ENCODE data around the gene DCLK1.

The DCLK1 gene

GRCh38 chr13:36068991-36069390 is 62.2 kb downstream of the DCLK1 start:
- no peak overlapping the region for H4K12ac ChIP-seq (ENCODE audit: low read depth, low read length)
- no peak overlapping the region for H3K4me3 ChIP-seq (ENCODE audit: low read depth, low read length)
- no peak overlapping the region for H3K23ac ChIP-seq (ENCODE audit: low read length)
- H3K79me2 ChIP-seq (ENCODE audit: control insufficient read depth, insufficient read depth, low read length, poor library complexity) = no peaks in the 10 kb centered on the region
- H2AK5ac ChIP-seq (ENCODE audit: low read length) = no peak overlapping the region
- H3K4ac ChIP-seq (ENCODE audit: low read depth, low read length) = no peak overlapping the region
- no peak overlapping the region for H3K4me2 ChIP-seq (ENCODE audit: low read length)
- H3K14ac ChIP-seq (ENCODE audit: low read length) = no peak overlapping the region
- no peak for DNase-seq
- WGBS (ENCODE audit: extremely low coverage, insufficient coverage, insufficient read length) = no CpG with 5 or more reads among the region's 3 CpGs
- H3K27ac ChIP-seq (ENCODE audit: low read depth, low read length) = no peak overlapping the region
- H3K4me1 ChIP-seq (ENCODE audit: control insufficient read depth in 1 of 2, insufficient read depth in 2 of 2, low read length in 2 of 2) = no peaks in the 10 kb centered on the region
- no peak overlapping the region for H2AFZ ChIP-seq (ENCODE audit: insufficient read depth, low read length, poor library complexity)
- H3K36me3 ChIP-seq (ENCODE audit: control insufficient read depth in 1 of 2, insufficient read depth in 2 of 2, low read length in 2 of 2) = no peaks in the 10 kb centered on the region
- H2BK12ac ChIP-seq (ENCODE audit: low read length) = no peak overlapping the region
- H3K9ac ChIP-seq (ENCODE audit: low read length) = no peak overlapping the region
- H3K18ac ChIP-seq (ENCODE audit: low read length) = no peak overlapping the region
- no peaks in the 10 kb centered on the region for H3K9me3 ChIP-seq (ENCODE audit: insufficient read depth, low read depth, low read length)
- H4K8ac ChIP-seq (ENCODE audit: low read depth, low read length) = no peak overlapping the region
- peaks cover 2% of the 10 kb centered on the region for H3K27me3 ChIP-seq (ENCODE audit: insufficient read depth, low read length)
- no peak overlapping the region for H4K91ac ChIP-seq (ENCODE audit: low read depth, low read length)
- no peak overlapping the region for H2BK5ac ChIP-seq (ENCODE audit: low read depth, low read length, poor library complexity)
- no peak overlapping the region for H2BK120ac ChIP-seq (ENCODE audit: insufficient read depth, low read length, poor library complexity)
- H3K79me1 ChIP-seq (ENCODE audit: low read length) = no peaks in the 10 kb centered on the region

GRCh38 chr13:36068566-36068965 is 62.6 kb downstream of the DCLK1 start:
- no peak for DNase-seq
- H4K8ac ChIP-seq (ENCODE audit: low read depth, low read length) = no peak overlapping the region
- H3K36me3 ChIP-seq (ENCODE audit: control insufficient read depth in 1 of 2, insufficient read depth in 2 of 2, low read length in 2 of 2) = no peaks in the 10 kb centered on the region
- no peak overlapping the region for H3K18ac ChIP-seq (ENCODE audit: low read length)
- no peaks in the 10 kb centered on the region for H3K4me1 ChIP-seq (ENCODE audit: control insufficient read depth in 1 of 2, insufficient read depth in 2 of 2, low read length in 2 of 2)
- peaks cover under 1% of the 10 kb centered on the region for H3K27me3 ChIP-seq (ENCODE audit: insufficient read depth, low read length)
- H2BK120ac ChIP-seq (ENCODE audit: insufficient read depth, low read length, poor library complexity) = no peak overlapping the region
- no peak overlapping the region for H4K91ac ChIP-seq (ENCODE audit: low read depth, low read length)
- H3K4ac ChIP-seq (ENCODE audit: low read depth, low read length) = no peak overlapping the region
- H3K14ac ChIP-seq (ENCODE audit: low read length) = no peak overlapping the region
- H2AK5ac ChIP-seq (ENCODE audit: low read length) = no peak overlapping the region
- H2AFZ ChIP-seq (ENCODE audit: insufficient read depth, low read length, poor library complexity) = no peak overlapping the region
- no peak overlapping the region for H2BK12ac ChIP-seq (ENCODE audit: low read length)
- no peaks in the 10 kb centered on the region for H3K79me2 ChIP-seq (ENCODE audit: control insufficient read depth, insufficient read depth, low read length, poor library complexity)
- no peak overlapping the region for H4K12ac ChIP-seq (ENCODE audit: low read depth, low read length)
- H3K9ac ChIP-seq (ENCODE audit: low read length) = no peak overlapping the region
- H3K9me3 ChIP-seq (ENCODE audit: insufficient read depth, low read depth, low read length) = no peaks in the 10 kb centered on the region
- no peaks in the 10 kb centered on the region for H3K79me1 ChIP-seq (ENCODE audit: low read length)
- H3K4me3 ChIP-seq (ENCODE audit: low read depth, low read length) = no peak overlapping the region
- H3K4me2 ChIP-seq (ENCODE audit: low read length) = no peak overlapping the region
- no peak overlapping the region for H2BK5ac ChIP-seq (ENCODE audit: low read depth, low read length, poor library complexity)
- H3K23ac ChIP-seq (ENCODE audit: low read length) = no peak overlapping the region
- H3K27ac ChIP-seq (ENCODE audit: low read depth, low read length) = no peak overlapping the region
- no CpG with 5 or more reads among the region's 1 CpG for WGBS (ENCODE audit: extremely low coverage, insufficient coverage, insufficient read length)

GRCh38 chr13:36067746-36068381 is 63.3 kb downstream of the DCLK1 start:
- Histone ChIP-seq H3K9me3 (ENCODE audit: insufficient read depth, low read depth, low read length) (no peaks in the 10 kb centered on the region), H3K79me1 (ENCODE audit: low read length) (no peaks in the 10 kb centered on the region), H3K36me3 (ENCODE audit: control insufficient read depth in 1 of 2, insufficient read depth in 2 of 2, low read length in 2 of 2) (no peaks in the 10 kb centered on the region), H2BK12ac (ENCODE audit: low read length) (no peak overlapping the region), H3K9ac (ENCODE audit: low read length) (no peak overlapping the region), H2AFZ (ENCODE audit: insufficient read depth, low read length, poor library complexity) (no peak overlapping the region), H2BK5ac (ENCODE audit: low read depth, low read length, poor library complexity) (no peak overlapping the region), H3K23ac (ENCODE audit: low read length) (no peak overlapping the region), H2BK120ac (ENCODE audit: insufficient read depth, low read length, poor library complexity) (no peak overlapping the region), H3K79me2 (ENCODE audit: control insufficient read depth, insufficient read depth, low read length, poor library complexity) (no peaks in the 10 kb centered on the region), H3K4ac (ENCODE audit: low read depth, low read length) (no peak overlapping the region), H4K12ac (ENCODE audit: low read depth, low read length) (no peak overlapping the region), H3K18ac (ENCODE audit: low read length) (no peak overlapping the region), H3K4me3 (ENCODE audit: low read depth, low read length) (no peak overlapping the region), H4K91ac (ENCODE audit: low read depth, low read length) (no peak overlapping the region), H3K27me3 (ENCODE audit: insufficient read depth, low read length) (no peaks in the 10 kb centered on the region), H2AK5ac (ENCODE audit: low read length) (no peak overlapping the region), H3K4me2 (ENCODE audit: low read length) (no peak overlapping the region), H3K14ac (ENCODE audit: low read length) (no peak overlapping the region), H3K4me1 (ENCODE audit: control insufficient read depth in 1 of 2, insufficient read depth in 2 of 2, low read length in 2 of 2) (no peaks in the 10 kb centered on the region), H4K8ac (ENCODE audit: low read depth, low read length) (no peak overlapping the region), H3K27ac (ENCODE audit: low read depth, low read length) (no peak overlapping the region)
- no CpG with 5 or more reads among the region's 3 CpGs for WGBS (ENCODE audit: extremely low coverage, insufficient coverage, insufficient read length)
- no peak for DNase-seq

- DNase-seq = no peak
- H3K4me2 ChIP-seq (ENCODE audit: low read length) = no peak overlapping the region
- H3K4ac ChIP-seq (ENCODE audit: low read depth, low read length) = no peak overlapping the region
- H3K4me1 ChIP-seq (ENCODE audit: control insufficient read depth in 1 of 2, insufficient read depth in 2 of 2, low read length in 2 of 2) = no peaks in the 10 kb centered on the region
- H3K79me1 ChIP-seq (ENCODE audit: low read length) = no peaks in the 10 kb centered on the region
- H4K8ac ChIP-seq (ENCODE audit: low read depth, low read length) = no peak overlapping the region
- no peak overlapping the region for H2BK5ac ChIP-seq (ENCODE audit: low read depth, low read length, poor library complexity)
- no peak overlapping the region for H3K23ac ChIP-seq (ENCODE audit: low read length)
- H2AK5ac ChIP-seq (ENCODE audit: low read length) = no peak overlapping the region
- H3K9me3 ChIP-seq (ENCODE audit: insufficient read depth, low read depth, low read length) = no peaks in the 10 kb centered on the region
- H2BK12ac ChIP-seq (ENCODE audit: low read length) = no peak overlapping the region
- no peak overlapping the region for H2AFZ ChIP-seq (ENCODE audit: insufficient read depth, low read length, poor library complexity)
- H3K79me2 ChIP-seq (ENCODE audit: control insufficient read depth, insufficient read depth, low read length, poor library complexity) = no peaks in the 10 kb centered on the region
- H2BK120ac ChIP-seq (ENCODE audit: insufficient read depth, low read length, poor library complexity) = no peak overlapping the region
- no peak overlapping the region for H3K18ac ChIP-seq (ENCODE audit: low read length)
- no peaks in the 10 kb centered on the region for H3K36me3 ChIP-seq (ENCODE audit: control insufficient read depth in 1 of 2, insufficient read depth in 2 of 2, low read length in 2 of 2)
- H3K14ac ChIP-seq (ENCODE audit: low read length) = no peak overlapping the region
- no peak overlapping the region for H3K27ac ChIP-seq (ENCODE audit: low read depth, low read length)
- H3K4me3 ChIP-seq (ENCODE audit: low read depth, low read length) = no peak overlapping the region
- H4K91ac ChIP-seq (ENCODE audit: low read depth, low read length) = no peak overlapping the region
- no peaks in the 10 kb centered on the region for H3K27me3 ChIP-seq (ENCODE audit: insufficient read depth, low read length)
- H3K9ac ChIP-seq (ENCODE audit: low read length) = no peak overlapping the region
- no CpG with 5 or more reads among the region's 1 CpG for WGBS (ENCODE audit: extremely low coverage, insufficient coverage, insufficient read length)
- no peak overlapping the region for H4K12ac ChIP-seq (ENCODE audit: low read depth, low read length)
Measured at GRCh38 chr13:36062249-36062648, 68.9 kb downstream of the DCLK1 start.

Data from trophoblast cell (in vitro differentiated cells and primary cell).